NCI-H2196 (cell line): Measurements from ENCODE around the gene NAPG.
"Not testable (repeated sequence)": the region's sequence is repeated elsewhere in the genome, so short reads cannot be mapped to it uniquely, and the experiment has no call there.

Experiments
- DNase-seq: peaks from one replicate; lab custom pipeline; 2025; ENCODE audit not compliant: unreplicated experiment; lab: John Stamatoyannopoulos, UW

Gene NAPG

GRCh38 chr18:10544093-10544748, 18.4 kb downstream of the NAPG start:
- no peak for DNase-seq

- DNase-seq, result peak; percentile 39
Observed at GRCh38 chr18:10546557-10547300, 20.9 kb downstream of the NAPG start.

GRCh38 chr18:10552226-10552625, 26.4 kb downstream of the NAPG start:
- DNase-seq, result no peak

- not testable (repeated sequence) for DNase-seq
Observed at GRCh38 chr18:10556251-10556650, 30.4 kb downstream of the NAPG start.

- DNase-seq, result no peak
Observed at GRCh38 chr18:10557085-10557677, 31.4 kb downstream of the NAPG start.

- no peak for DNase-seq
Observed at GRCh38 chr18:10558243-10558966, 32.6 kb downstream of the NAPG start.

- DNase-seq, result no peak
Observed at GRCh38 chr18:10558967-10559298, 33.1 kb downstream of the NAPG start.

- DNase-seq, result no peak
Observed at GRCh38 chr18:10559553-10560451, 34.0 kb downstream of the NAPG start.

GRCh38 chr18:10560452-10561045, 34.7 kb downstream of the NAPG start:
- DNase-seq, result peak; percentile 91

GRCh38 chr18:10562773-10563160, 36.9 kb downstream of the NAPG start:
- DNase-seq, result no peak

GRCh38 chr18:10563886-10564285, 38.1 kb downstream of the NAPG start:
- DNase-seq, result peak; percentile 99

- DNase-seq, result no peak
Observed at GRCh38 chr18:10564975-10565773, 39.3 kb downstream of the NAPG start.

GRCh38 chr18:10565835-10566234, 40.0 kb downstream of the NAPG start:
- no peak for DNase-seq

GRCh38 chr18:10566390-10566789, 40.6 kb downstream of the NAPG start:
- DNase-seq, result no peak

- not testable (repeated sequence) for DNase-seq
Observed at GRCh38 chr18:10569941-10570340, 44.1 kb downstream of the NAPG start.

GRCh38 chr18:10570622-10571021, 44.8 kb downstream of the NAPG start:
- no peak for DNase-seq

- no peak for DNase-seq
Observed at GRCh38 chr18:10571537-10571936, 45.7 kb downstream of the NAPG start.

- not testable (repeated sequence) for DNase-seq
Observed at GRCh38 chr18:10573261-10573660, 47.4 kb downstream of the NAPG start.

GRCh38 chr18:10574412-10574811, 48.6 kb downstream of the NAPG start:
- not testable (repeated sequence) for DNase-seq
